ENCODE data around the gene B3GALT5.

The B3GALT5 gene

GRCh38 chr21:39700318-39700717 is 87.6 kb downstream of the B3GALT5 start:
- DNase-seq (ENCODE audit: low read depth in 2 of 2) = no peak

GRCh38 chr21:39703578-39703977 is 90.8 kb downstream of the B3GALT5 start:
- no peak for DNase-seq (ENCODE audit: low read depth in 2 of 2)

DNA sequence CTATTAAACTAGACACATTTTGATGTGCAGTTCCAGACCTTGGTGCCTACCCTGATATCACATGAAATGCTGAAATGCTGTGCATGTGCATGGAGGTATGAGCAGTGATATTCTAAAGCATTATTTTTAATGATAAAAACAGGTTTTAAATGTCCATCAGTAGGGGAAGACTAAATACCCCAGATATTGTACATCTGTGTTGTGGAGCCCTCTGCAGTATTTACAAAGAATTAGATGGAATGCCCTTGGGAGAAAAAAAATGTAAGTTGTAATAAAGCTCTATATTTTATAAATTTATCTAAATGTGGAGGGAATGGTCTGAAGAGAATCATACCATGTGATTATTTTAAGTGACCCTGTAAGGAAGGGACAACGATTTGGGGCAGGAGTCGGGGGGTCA is 93.1 kb downstream of the B3GALT5 start:
- no peak for DNase-seq (ENCODE audit: low read depth in 2 of 2)

DNA sequence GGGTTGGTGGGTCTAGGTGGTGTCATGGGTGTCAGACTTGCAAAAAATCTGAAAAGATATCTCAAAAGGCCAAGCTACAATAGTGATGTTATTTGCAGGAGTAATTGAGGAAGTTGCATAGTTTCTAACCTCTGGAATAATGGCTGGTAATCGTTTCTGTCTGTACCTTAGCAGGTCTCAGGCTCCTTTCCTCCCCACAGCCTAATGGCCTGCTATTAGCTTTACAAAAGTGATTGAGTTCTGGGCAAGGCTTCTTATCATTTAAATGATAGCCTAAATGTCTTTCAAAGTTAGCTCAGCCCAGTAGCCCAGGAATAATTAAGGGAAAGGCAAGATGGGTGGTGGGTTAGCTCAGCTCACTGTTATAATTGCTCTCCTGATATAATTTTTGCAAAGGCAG is 94.6 kb downstream of the B3GALT5 start:
- DNase-seq (ENCODE audit: low read depth in 2 of 2) = no peak

DNA sequence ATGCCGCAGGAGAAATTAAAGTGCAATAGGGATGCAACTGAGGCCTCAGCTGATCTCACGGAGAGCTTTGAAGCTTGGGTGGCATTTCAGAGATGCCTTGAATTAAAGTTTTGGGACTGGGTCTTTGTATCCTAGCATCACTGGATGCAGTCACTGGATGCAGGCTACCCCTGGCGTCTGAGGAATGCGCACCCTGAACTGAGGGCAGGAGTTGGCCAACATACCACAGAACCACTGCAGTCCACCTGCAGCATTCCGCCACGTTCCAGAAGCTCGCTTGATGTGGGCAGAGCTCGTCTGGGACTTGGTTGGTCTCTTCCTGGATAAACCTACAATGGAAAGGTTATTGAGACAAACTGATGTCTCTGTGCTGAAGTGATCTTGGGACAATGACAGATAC is 98.1 kb downstream of the B3GALT5 start:
- no peak for DNase-seq (ENCODE audit: low read depth in 2 of 2)

GRCh38 chr21:39712273-39712672 is 99.5 kb downstream of the B3GALT5 start:
- no peak for DNase-seq (ENCODE audit: low read depth in 2 of 2)

DNA sequence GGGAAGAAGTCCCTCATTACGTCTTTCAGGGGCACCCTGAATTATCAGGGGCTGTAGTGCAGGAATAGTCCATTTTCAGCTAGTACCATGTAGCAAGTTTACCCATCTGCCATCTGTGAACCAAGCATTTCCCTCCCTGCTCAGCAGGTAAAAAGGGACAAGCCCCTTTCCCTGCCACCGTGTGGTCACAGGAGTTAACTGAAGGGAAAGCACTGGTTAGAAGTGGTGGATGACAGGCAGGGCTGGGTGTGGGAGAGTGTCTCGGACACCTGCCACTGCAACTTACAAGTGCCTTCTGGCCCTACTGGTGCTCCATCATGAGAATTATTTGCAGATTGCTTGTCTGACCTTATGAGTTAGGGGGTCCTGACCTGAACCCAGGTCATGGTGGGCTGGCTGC is 100.2 kb downstream of the B3GALT5 start:
- no peak for DNase-seq (ENCODE audit: low read depth in 2 of 2)

GRCh38 chr21:39713905-39714304 is 101.2 kb downstream of the B3GALT5 start:
- no peak for DNase-seq (ENCODE audit: low read depth in 2 of 2)

DNA sequence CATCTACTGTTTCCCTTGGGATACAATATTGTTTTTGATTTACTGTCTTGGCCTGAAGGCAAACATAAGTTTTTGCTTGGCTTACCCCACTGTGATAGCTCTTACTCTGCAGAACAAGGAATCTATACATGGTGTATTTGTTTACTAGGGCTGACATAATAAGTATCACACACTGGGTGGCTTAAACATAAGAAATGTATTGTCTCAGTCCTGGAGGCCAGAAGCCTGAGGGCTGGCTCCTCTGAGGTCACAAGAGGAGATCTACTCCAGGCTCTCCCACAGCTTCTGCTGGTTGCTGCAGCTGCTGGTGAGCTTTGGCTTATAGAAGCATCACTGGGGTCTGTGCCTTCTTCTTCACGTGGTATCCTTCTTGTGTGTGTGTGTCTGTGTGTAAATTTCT is 101.6 kb downstream of the B3GALT5 start:
- no peak for DNase-seq (ENCODE audit: low read depth in 2 of 2)

DNA sequence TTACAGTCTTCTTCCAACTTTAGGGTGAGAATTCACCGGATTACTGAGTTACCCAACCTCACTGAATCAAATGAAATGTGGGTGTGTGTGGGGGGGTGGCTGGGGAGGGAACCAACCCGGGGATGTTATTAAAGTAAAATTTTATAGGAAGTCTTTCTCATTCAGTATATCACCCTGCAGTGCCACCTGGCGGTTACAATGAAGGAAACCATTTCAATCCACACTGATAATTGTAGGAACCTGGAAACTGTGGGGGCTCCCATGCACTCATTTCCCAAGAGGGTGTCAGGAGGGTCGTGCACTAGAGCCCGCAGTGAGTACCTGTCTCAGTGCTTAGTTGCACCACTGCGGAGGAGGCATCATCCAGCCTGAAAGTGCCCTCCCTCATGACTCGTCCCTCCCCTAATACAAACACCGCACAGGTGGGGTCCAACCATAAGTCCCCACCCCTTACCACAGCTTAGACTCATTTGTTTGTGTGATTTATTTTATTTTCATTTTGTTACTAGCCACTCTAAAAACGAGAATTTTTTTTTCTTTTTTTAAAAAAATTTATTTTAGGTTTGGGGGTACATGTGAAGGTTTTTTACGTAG is 103.2 kb downstream of the B3GALT5 start:
- DNase-seq (ENCODE audit: low read depth in 2 of 2) = peak; percentile 2 to 18

- DNase-seq (ENCODE audit: low read depth in 2 of 2) = no peak
Observed at GRCh38 chr21:39720126-39720778, 107.5 kb downstream of the B3GALT5 start.

- no peak for DNase-seq (ENCODE audit: low read depth in 2 of 2)
Observed at GRCh38 chr21:39721885-39722284, 109.1 kb downstream of the B3GALT5 start.
